GM19025 (cell line): Measurements from ENCODE around the gene ACP7.
"Not testable (repeated sequence)": the region's sequence is repeated elsewhere in the genome, so short reads cannot be mapped to it uniquely, and the experiment has no call there.

ENCODE experiments used
- ATAC-seq: cut with Tn5 transposase; IDR thresholded peaks from one replicate; pipeline ENCODE4 v1.9.1; 2021; ENCODE audit warnings: mild to moderate bottlenecking, low read depth, moderate library complexity; ENCODE audit not compliant: unreplicated experiment

The ACP7 gene

GRCh38 chr19:39074942-39075341, 9.2 kb upstream of the ACP7 start:
- no peak for ATAC-seq

- no peak for ATAC-seq
Measured at GRCh38 chr19:39077323-39077722, 6.8 kb upstream of the ACP7 start.

- no peak for ATAC-seq
Measured at GRCh38 chr19:39078436-39079200, 5.5 kb upstream of the ACP7 start.

GRCh38 chr19:39080431-39080830, 3.7 kb upstream of the ACP7 start:
- ATAC-seq = no peak

- ATAC-seq = no peak
Measured at GRCh38 chr19:39082167-39082566, 2.0 kb upstream of the ACP7 start.

- no peak for ATAC-seq
Measured at GRCh38 chr19:39082745-39083598, 1.2 kb upstream of the ACP7 start.

- no peak for ATAC-seq
Measured at GRCh38 chr19:39083599-39083982, 577 bp upstream of the ACP7 start.

- no peak for ATAC-seq
Measured at GRCh38 chr19:39084732-39085080, 538 bp downstream of the ACP7 start.

- no peak for ATAC-seq
Measured at GRCh38 chr19:39085392-39085791, 1.2 kb downstream of the ACP7 start.

GRCh38 chr19:39086386-39086785, 2.2 kb downstream of the ACP7 start:
- ATAC-seq = no peak

GRCh38 chr19:39087907-39088686, 3.9 kb downstream of the ACP7 start:
- ATAC-seq = no peak

GRCh38 chr19:39090016-39090415, 5.8 kb downstream of the ACP7 start:
- not testable (repeated sequence) for ATAC-seq

- ATAC-seq = no peak
Measured at GRCh38 chr19:39090881-39091280, 6.7 kb downstream of the ACP7 start.

- not testable (repeated sequence) for ATAC-seq
Measured at GRCh38 chr19:39095799-39096540, 11.8 kb downstream of the ACP7 start.

GRCh38 chr19:39097299-39097698, 13.1 kb downstream of the ACP7 start:
- ATAC-seq = no peak

GRCh38 chr19:39097721-39098120, 13.6 kb downstream of the ACP7 start:
- ATAC-seq = no peak

GRCh38 chr19:39098365-39099269, 14.4 kb downstream of the ACP7 start:
- no peak for ATAC-seq

- no peak for ATAC-seq
Measured at GRCh38 chr19:39099341-39099740, 15.2 kb downstream of the ACP7 start.

GRCh38 chr19:39100500-39101166, 16.5 kb downstream of the ACP7 start:
- ATAC-seq = no peak
